SK-N-MC (cell line): Measurements from ENCODE around the gene SOX10.

ENCODE experiments used
- EZH2 ChIP-seq: fragments of 200-600 bp; sonication (generic); IDR thresholded peaks from one replicate; pipeline ENCODE4 v1.6.1; 2017; ENCODE audit warnings: antibody characterized with exemption
- POLR2AphosphoS5 ChIP-seq: IDR thresholded peaks from 2 replicates; pipeline ENCODE4 v1.6.1; 2012; ENCODE audit warnings: mild to moderate bottlenecking, low read depth, low read length, borderline replicate concordance

- no peak for TF ChIP-seq POLR2AphosphoS5
- TF ChIP-seq EZH2, result no peak
Measured at GRCh38 chr22:37933711-37934376, 50.5 kb downstream of the SOX10 start.
